GM12872 (cell line): ENCODE data around the gene LRRC59.

ENCODE experiments used
- CTCF ChIP-seq: IDR thresholded peaks from 3 replicates; pipeline ENCODE4 v1.5.1; 2011; ENCODE audit warnings: low read depth, mild to moderate bottlenecking, low read length, moderate library complexity; ENCODE audit not compliant: insufficient read depth

The LRRC59 gene

GRCh38 chr17:50421308-50422051, 24.2 kb upstream of the LRRC59 start:
- TF ChIP-seq CTCF, result no peak

DNA sequence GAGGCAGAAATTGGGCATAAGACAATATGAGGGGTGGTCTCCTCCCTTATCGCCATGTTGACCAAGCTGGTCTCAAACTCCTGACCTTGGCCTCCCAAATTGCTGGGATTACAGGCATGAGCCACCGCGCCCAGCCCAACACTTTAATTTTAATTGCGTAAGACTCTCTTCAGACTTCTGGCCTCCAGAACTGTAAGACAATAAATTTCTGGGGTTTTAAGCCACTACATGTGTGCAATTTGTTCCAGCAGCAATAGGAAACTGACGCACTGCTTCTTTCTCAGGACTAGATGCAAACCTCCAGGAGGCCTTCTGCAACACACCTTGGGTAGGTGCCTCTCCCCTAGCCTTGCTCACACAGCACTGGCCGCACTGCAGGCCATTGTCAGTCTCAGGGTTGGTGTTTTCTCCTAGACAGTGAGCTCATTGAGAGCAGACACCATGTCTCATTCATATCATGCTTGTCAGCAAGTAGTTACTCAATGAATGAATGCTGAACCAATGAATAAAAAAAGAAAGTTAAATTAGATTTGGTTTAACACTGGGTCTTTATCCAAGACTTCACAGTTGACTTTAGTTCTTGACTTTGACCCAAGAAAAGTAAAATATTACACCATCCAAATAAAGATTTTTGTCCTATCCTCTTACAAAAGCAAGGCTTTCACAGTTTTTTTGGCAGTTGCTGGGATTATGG, 23.2 kb upstream of the LRRC59 start:
- no peak for TF ChIP-seq CTCF

DNA sequence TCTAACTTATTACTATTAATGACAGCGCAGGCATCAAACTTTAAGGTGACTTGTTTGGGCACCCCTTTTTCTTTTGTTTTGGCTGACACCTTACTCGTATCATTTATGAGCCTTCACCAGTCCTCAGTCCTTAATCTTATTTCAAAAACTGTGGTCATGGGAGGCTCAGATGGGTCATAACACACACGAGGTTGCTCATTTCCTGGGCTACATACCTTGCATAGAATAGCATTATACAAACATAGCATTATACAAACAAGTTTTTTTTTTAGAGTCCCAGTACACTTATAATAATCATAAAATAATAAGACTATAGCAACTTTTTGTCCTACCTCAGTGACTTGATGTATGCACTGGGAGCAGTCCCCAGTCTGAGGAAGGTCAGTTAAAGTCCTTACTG, 17.5 kb upstream of the LRRC59 start:
- no peak for TF ChIP-seq CTCF

- no peak for TF ChIP-seq CTCF
Measured at GRCh38 chr17:50412188-50412732, 14.9 kb upstream of the LRRC59 start.

- no peak for TF ChIP-seq CTCF
Measured at GRCh38 chr17:50407921-50408320, 10.6 kb upstream of the LRRC59 start.

DNA sequence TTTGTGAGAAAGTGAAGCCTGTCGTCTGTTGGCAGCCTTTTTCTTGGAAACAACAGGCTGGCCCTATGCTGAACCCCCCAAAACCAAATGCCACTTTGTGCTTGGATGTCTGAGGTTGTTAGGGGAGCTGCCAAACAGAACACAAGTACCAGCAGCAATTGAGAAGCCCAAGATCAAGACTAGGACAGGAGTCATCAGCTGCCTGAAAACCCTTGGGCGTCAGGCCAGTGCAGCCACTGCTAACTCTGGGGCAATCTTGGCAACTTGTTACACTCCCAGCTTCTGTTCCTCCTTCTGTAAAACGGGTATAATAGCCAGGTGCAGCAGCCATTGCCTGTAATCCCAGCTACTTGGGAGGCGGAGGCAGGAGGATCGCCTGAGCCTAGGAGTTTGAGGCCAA, 9.3 kb upstream of the LRRC59 start:
- TF ChIP-seq CTCF, result no peak

DNA sequence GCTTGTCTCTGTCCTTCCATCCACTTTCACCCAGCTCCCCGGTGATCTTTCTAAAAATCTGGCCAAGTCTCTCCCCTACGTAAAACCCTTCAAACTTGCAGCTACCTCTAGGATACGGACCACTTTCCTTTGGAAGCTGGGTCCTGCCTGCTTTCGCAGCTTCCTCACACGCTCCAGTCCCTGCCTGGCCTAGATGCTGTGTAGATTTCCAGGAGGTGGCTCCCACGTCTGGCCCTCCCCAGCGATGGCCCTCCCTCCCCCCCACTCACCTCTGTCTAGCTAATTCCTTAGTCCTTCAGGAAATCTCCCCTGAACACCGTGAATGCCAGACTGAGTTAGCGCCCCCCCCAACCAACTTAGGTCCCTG, 579 bp upstream of the LRRC59 start:
- TF ChIP-seq CTCF, result no peak
